C4-2B (cell line): ENCODE results near the gene C12orf54.

ENCODE experiments used
- CTCF ChIP-seq: fragments of 450-650 bp; conservative IDR thresholded peaks from 2 replicates; pipeline ENCODE4 v1.5.1; 2017; ENCODE audit warnings: mild to moderate bottlenecking
- ZFX ChIP-seq: fragments of 450-650 bp; IDR thresholded peaks from 2 replicates; pipeline ENCODE4 v1.6.1; 2017

- no peak for TF ChIP-seq CTCF
- TF ChIP-seq ZFX, result no peak
These were observed 27.8 kb downstream of the C12orf54 start for GRCh38 chr12:48510111-48510510.
